GM19324 (cell line): ENCODE measurements around the gene MSL1.

Source experiments
- ATAC-seq: cut with Tn5 transposase; IDR thresholded peaks from one replicate; pipeline ENCODE4 v1.9.1; 2021; ENCODE audit warnings: mild to moderate bottlenecking, moderate library complexity; ENCODE audit not compliant: unreplicated experiment, low FRiP score

MSL1 gene, protein sequence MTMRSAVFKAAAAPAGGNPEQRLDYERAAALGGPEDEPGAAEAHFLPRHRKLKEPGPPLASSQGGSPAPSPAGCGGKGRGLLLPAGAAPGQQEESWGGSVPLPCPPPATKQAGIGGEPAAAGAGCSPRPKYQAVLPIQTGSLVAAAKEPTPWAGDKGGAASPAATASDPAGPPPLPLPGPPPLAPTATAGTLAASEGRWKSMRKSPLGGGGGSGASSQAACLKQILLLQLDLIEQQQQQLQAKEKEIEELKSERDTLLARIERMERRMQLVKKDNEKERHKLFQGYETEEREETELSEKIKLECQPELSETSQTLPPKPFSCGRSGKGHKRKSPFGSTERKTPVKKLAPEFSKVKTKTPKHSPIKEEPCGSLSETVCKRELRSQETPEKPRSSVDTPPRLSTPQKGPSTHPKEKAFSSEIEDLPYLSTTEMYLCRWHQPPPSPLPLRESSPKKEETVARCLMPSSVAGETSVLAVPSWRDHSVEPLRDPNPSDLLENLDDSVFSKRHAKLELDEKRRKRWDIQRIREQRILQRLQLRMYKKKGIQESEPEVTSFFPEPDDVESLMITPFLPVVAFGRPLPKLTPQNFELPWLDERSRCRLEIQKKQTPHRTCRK

DNA sequence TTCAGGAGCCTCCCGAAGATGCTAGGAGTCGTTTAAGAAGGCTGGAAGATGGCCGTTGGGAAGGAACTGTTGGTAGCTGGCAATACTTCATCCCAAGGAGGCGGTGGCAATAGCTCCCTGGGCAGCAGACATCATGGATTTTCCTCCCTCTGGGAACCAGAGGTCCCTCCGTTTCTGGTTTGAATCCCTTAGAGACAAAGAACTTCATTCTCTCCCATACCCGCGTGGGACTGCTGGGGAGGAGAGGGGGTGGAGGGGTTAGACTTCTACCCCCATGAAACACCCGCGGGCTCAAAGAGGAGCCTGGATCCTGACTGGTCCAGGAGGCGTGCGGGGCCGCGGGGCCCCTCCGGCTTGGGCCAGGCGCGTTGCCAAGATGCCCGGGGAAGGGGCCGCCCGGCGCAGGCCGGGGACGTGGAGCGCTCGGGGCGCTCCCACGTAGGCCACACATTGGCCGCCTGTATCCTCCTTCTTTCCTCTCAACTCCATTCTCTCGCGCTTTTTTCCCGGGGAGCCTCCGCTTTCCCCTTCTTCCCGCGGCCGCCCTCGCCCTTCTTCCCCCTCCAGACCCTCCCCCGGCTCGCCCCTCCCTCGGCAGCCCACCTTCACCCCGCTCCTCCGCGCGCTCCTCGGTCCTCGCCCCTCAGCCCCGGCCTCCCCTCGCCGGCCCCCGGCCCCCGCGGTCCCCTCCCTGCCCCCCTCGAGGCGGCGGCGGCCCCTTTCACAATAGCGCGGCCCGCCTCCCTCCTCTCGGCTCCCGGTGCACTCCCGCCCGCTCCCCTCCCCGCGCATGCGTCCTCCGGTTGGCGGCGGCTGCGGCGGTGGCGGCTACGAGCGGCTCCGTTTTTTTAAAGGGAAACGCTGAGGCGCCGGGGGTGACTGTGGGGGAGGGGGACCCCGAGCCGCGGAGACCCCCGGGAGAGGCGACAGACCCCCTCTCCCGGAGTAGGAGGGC lies at the start of gene MSL1:
Gene MSL1, plus strand, starts transcription at position 791 of the 955 bp plus-strand sequence. CDS start 642 bp downstream, outside the sequence.
- ATAC-seq, result peak; percentile 68

DNA sequence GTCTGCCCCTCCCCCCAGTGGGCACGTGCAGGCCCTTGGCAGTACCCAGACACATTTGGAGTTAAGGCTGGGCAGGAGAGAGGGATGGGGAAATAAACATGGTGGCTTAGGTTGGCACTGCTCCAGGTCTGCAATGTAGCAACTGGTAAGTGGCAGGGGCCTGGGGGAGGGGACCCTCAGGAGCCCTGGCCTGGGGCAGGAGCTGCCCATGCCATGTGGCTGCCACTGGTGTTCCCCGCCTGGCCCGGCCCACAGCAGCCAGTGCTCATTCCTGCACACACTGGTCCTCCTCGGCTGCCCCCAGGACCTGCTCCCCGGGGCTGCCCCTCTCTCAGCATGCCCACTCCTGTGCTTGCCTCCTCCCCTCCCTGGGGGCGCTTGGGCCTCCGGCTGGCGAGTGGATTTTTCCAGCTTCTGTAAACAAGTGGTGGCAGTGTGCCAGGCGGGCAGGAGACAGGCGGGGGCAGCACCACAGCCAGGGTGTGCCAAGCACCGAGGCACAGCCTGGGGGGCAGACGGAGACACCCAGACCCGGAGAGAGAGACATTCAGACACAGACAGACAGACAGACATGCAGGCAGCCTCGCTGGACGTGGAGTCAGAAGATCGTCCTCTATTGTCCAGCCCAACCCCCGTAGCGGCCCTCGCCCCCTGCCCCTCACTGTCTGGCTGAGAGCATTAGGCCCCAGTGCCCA lies 49.6 kb upstream of the MSL1 start:
- ATAC-seq, result no peak

DNA sequence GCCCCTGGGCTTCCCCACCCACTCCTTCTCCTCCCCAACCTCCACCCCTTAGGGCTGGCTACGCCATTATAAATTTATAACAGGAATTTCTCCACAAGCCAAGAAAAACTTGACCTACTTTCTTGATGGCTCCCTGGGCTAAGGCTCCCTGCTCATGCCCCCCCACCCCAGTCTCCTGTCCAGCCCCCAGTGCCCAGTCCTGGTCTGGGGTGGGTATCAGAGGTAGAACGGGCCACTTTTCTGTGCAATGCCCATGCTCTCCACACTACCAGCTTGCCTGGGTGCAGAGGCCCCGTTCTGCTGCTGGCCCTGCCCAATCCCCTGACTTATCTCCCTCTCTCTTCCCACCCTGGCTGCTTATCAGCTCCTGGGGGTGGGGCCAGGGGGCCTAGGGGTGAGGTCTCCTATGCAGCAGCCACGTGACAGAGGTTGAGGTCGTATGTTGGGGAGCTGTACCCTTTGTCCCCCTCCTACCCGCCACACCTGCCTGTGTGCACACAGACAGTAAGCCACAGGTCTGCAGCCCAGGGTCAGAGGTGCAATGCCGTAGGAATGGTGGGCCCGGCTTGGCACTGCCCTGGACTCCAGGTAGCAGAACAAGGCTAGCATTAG lies 48.9 kb upstream of the MSL1 start:
- ATAC-seq, result no peak

DNA sequence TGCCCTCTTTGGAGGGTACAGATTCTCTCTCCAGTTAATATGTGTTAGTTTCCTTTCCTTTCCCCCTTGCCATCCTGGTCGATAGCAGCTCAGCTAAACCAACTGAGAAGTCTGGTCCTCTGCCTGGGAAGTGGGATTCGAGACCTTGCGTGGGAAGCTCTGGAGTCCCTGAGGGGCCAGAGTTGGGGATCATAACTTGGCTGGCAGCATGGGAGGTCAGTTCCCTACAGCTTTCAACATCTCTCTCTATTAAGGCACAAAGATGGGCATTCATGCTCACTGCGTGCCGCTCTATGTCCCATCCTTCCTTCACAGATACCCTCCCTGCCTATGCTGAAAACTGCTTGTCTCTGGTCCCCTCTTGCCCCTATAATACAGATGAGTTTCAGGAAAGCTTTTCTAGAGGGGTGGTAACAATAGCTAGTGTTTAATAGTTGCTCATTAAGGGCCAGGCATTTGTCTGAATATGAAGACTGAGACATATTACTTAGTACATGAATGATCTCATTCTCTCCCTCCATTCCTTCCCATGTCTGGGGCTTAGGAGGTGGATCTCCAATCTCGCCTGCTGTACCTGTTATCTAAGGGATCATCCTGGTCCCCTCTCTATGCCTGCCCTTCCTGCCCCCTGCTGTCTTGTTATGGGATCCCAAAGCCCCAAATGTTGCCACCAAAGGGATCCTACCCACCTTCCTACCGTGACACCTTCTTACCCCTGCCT lies 48.2 kb upstream of the MSL1 start:
- no peak for ATAC-seq

DNA sequence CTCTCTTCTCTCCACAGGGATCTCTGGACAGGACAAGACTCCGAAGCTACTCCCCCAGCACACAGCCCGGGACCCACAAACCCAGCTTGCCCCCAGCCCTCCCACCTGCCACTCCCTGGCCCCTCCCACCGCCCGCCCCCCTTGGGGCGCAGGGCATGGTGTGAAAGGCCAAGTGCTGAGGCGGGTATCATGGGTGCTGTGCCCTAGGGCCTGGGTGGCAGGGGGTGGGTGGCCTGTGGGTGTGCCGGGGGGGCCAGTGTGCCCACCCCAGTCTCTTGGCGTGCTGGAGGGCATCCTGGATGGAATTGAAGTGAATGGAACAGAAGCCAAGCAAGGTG lies 47.6 kb upstream of the MSL1 start:
- no peak for ATAC-seq

DNA sequence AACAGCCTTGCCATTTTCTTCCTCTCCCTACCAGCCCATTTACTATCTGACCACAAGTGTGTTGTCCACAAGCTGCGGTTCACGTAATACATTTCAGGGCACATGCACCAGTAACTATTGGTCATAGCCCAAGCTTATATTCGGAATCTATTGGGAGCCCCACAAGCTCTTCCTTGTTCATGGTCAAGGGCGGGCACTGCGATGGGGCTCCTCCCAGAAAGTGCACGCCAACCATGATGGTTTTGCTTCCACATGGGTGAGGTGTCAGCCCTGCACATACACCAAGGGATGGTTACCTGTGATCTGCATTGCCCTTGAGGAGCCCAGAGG lies 46.9 kb upstream of the MSL1 start:
- ATAC-seq, result no peak

DNA sequence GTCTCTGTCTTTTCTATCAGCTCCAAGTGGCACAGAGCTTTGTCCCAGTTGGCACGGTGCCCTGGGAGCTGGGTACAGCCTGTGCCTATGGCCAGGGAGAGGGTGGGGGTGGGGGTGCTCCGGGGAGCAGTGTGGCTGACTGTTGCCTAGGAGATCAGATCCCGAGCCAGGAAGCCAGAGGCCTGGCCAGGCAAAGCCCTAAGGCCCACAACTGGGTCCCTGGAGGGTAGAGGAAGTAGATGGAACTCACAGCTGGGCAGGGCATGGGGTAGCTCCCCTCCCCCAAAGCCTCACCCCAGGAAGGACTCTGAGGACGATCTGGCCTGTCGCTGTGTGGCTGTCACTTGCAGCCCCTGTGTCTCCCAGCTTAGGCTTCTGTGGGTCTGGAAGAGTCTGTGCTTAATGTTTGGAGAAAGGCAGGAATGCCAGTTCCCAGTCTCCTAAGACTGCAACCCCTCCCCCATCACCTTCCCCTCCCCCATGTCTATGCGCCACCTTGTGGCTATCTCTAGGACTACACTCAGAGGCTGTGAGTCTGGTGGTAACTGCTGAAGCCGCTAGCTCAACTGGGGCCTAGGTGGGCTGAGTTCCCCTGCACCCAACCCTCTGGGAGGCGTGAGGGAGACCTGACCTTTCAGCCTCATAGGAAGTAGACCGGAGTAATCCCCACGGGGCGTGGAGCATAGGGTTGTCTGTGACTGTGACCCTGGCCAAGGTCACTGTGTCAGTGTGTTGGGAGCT lies 46.4 kb upstream of the MSL1 start:
- no peak for ATAC-seq

DNA sequence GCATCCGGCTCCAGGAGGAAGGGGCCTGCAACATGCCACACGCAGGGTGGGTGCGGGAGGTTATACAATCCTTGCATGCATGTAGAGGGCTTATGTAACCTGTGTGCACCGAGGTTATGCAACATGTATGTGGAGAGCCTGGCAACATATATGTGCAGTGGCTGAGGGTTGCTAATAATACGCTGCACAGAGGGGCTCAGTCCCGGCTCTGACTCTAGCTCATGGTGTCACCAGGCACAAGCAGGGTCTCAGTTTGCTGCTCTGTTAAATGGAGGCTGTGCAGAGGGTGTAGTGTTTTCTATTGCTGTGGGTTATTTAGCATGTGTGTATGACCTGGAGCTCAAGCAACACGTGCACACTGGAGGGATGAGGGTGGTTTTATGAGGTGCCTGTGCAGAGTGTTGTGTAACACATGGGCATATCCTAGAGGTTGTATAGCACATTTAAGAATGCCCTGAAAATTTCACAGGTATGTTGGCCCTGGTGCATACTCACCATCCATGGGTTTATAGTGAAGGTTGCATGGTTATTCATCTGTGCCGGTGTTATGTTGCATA lies 45.8 kb upstream of the MSL1 start:
- ATAC-seq, result no peak

DNA sequence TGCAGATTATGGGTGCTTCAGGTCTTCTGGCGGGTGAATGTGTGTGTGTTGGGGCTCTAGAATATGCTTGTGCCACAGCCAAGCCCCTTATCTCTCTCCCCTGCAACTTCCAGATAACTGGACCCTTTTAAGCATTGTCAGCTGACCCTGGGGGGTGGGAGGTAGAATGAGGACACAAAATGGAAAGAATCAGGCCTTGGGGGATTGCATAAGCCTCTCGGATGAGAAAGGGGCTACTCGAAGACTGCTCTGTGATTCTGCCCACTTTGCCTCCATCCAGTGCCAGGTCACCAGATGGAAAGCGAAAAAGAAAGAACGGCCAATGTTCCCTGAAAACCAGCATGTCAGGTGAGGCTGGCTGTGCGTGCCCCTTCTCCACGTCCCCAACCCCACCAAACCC lies 45.2 kb upstream of the MSL1 start:
- no peak for ATAC-seq

DNA sequence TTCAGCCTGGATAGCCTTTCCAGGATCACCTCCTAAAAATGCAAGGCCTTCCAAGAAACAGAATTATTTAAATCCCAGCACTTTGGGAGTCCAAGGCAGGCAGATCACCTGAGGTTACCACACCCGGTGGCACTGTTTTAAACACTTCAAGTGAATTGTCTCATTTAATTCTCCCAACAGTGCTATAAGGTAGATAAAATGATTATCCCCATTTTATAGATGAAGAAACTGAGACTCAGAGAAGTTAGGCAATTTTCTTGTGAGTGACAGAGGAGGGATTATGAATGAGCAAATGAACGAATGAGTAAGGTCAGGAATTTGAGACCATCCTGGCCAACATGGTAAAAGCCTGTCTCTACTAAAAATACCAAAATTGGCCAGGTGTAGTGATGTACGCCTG lies 42.2 kb upstream of the MSL1 start:
- ATAC-seq, result no peak

DNA sequence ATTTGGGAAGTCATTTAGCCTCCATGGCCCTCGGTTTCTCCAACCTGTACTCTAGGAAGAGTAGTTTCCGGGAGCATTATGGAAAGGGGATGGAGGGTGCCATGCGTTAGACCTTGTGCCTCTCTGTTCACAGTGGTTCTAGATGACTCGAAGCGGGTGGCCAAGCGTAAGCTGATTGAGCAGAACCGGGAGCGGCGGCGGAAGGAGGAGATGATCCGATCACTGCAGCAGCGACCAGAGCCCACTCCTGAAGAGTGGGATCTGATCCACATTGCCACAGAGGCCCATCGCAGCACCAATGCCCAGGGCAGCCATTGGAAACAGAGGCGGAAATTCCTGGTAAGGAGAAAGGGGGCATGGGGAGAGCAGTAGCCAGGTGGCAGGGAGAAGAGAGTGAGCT lies 37.3 kb upstream of the MSL1 start:
- no peak for ATAC-seq

DNA sequence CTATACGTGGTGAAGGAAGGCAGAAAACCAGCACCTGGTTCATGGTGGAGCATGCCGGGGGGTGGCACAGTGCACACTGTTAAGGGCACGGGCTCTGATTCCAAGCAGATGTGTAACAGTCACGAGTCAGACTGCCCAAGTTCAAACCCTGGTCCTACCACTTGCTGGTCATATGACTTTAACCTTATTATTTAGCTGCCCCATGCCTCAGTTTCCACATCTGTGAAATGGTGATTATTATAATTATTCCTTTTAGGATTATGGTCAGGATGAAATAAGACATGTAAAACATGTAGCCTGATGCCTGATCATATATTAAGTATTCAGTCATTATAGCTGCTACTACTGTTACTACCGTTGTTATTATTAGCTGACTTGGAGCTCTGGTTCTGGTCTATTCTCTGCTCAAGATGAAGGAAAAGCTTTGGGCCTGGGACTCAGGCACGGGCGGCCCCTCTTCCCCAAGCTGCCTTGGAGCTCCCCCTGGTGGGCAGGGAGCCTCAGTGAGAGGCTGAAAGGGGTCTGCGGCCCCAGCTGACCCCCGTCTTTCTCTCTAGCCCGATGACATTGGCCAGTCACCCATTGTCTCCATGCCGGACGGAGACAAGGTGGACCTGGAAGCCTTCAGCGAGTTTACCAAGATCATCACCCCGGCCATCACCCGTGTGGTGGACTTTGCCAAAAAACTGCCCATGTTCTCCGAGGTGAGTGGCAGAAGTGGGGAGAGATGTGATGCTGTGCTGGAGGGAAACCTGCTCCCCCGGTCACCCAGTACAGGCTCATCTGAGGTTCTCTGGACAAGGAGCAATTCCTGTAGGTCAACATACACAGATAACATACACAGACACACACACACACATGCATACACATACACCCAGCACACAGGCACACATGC lies 35.4 kb upstream of the MSL1 start:
- ATAC-seq, result no peak

DNA sequence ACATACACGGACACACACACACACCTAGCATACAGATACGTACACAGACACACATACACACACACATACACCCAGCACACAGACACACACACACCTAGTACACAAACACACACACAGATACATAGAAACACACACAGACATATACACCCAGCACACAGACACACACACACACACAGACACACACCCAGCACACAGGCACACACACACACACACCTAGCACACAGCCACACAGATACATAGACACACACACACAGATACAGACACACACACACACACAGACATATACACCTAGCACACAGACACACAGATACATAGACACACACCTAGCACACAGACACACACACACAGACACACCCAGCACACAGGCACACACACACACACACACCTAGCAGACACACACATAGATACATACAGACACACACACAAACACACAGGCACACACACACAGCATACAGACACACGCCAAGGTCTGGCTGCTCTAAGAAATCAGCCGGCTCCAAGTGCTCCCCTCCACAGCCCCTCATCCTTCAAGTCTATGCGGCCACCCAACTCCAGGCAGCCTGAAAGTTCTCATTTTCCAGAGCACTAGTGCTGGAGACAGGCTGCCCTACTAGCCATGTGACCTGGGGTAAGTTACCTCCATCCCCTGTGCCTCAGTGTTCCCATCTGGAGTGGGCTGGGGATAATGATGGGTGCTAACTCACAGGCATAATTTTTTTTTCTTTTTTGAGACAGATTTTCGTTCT lies 34.5 kb upstream of the MSL1 start:
- ATAC-seq, result no peak

DNA sequence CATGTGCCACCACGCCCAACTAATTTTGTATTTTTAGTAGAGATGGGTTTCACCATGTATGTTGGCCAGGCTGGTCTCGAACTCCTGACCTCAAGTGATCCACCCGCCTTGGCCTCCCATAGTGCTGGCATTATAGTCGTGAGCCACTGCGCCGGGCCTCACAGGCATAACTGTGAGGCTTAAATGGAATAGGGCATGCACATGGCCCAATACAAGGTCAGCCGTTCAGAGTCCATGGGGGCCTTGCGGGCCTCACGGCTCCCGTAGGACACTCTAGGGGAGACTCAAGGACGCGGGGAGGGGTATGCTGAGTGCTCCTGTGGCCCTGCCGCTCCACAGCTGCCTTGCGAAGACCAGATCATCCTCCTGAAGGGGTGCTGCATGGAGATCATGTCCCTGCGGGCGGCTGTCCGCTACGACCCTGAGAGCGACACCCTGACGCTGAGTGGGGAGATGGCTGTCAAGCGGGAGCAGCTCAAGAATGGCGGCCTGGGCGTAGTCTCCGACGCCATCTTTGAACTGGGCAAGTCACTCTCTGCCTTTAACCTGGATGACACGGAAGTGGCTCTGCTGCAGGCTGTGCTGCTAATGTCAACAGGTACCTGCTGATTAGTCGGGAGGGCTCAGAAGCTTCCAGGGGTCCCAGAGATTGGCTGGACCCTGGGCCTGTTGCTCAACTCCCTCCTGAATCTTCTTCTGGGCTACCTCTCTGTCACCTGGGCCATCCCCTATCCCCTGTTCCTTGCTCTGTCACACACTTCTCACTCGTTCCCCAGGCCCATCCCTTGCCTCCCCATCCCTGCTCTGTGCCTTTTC lies 33.7 kb upstream of the MSL1 start:
- no peak for ATAC-seq

DNA sequence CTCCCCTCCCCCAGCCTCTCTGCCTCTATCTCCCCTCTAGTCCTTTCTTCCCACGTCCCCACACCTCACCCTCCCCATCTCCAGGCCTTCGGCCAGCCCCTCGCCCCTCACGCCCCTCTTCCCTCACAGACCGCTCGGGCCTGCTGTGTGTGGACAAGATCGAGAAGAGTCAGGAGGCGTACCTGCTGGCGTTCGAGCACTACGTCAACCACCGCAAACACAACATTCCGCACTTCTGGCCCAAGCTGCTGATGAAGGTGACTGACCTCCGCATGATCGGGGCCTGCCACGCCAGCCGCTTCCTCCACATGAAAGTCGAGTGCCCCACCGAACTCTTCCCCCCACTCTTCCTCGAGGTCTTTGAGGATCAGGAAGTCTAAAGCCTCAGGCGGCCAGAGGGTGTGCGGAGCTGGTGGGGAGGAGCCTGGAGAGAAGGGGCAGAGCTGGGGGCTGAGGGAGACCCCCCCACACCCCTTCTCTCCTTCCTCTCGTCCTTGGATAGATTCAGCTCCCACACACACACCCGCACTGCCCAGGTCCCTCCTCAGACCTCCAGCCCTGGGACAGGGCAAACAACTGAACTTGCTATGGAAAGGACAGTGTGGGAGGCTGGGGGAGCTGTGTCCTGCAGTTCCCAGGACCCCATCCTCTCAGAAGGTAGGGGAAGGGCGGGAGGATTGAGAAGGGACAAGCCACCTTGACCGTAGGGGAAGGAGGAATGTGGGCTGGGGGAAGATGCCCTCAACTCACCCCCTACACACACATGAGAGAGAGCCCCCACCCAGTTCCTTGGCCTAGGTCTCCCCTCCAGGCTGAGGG lies 32.5 kb upstream of the MSL1 start:
- no peak for ATAC-seq
